ENCODE data around the gene NXPE1.

DNA sequence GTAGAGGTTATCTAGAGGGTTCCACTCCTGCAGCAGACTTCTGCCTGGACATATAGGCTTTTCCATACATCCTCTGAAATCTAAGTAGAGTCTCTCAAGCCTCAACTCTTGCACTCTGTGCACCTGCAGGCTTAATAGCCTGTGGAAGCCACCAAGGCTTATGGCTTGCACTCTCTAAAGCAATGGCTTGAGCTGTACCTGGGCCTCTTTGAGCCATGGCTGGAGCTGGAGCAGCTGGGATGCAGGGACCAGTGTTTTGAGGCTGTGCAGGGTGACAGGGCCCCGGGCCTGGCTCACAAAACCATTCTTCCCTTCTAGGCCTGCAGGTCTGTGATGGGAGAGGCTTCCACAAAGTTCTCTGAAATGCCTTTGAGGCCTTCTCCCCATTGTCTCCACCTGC is 38.8 kb upstream of the NXPE1 start:
- TF ChIP-seq, protein P1, sequence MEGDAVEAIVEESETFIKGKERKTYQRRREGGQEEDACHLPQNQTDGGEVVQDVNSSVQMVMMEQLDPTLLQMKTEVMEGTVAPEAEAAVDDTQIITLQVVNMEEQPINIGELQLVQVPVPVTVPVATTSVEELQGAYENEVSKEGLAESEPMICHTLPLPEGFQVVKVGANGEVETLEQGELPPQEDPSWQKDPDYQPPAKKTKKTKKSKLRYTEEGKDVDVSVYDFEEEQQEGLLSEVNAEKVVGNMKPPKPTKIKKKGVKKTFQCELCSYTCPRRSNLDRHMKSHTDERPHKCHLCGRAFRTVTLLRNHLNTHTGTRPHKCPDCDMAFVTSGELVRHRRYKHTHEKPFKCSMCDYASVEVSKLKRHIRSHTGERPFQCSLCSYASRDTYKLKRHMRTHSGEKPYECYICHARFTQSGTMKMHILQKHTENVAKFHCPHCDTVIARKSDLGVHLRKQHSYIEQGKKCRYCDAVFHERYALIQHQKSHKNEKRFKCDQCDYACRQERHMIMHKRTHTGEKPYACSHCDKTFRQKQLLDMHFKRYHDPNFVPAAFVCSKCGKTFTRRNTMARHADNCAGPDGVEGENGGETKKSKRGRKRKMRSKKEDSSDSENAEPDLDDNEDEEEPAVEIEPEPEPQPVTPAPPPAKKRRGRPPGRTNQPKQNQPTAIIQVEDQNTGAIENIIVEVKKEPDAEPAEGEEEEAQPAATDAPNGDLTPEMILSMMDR (IDR thresholded peaks at IDR 0.05): no peak
- no peak for TF ChIP-seq POLR2A (IDR thresholded peaks at IDR 0.05)
- TF ChIP-seq EP300 (IDR thresholded peaks at IDR 0.05): no peak

Data from ovary (tissue), 3 donors.